ENCODE measurements around the gene TSNAX.
"Not testable (repeated sequence)": the region's sequence is repeated elsewhere in the genome, so short reads cannot be mapped to it uniquely, and the experiment has no call there.

The TSNAX gene, protein sequence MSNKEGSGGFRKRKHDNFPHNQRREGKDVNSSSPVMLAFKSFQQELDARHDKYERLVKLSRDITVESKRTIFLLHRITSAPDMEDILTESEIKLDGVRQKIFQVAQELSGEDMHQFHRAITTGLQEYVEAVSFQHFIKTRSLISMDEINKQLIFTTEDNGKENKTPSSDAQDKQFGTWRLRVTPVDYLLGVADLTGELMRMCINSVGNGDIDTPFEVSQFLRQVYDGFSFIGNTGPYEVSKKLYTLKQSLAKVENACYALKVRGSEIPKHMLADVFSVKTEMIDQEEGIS

DNA sequence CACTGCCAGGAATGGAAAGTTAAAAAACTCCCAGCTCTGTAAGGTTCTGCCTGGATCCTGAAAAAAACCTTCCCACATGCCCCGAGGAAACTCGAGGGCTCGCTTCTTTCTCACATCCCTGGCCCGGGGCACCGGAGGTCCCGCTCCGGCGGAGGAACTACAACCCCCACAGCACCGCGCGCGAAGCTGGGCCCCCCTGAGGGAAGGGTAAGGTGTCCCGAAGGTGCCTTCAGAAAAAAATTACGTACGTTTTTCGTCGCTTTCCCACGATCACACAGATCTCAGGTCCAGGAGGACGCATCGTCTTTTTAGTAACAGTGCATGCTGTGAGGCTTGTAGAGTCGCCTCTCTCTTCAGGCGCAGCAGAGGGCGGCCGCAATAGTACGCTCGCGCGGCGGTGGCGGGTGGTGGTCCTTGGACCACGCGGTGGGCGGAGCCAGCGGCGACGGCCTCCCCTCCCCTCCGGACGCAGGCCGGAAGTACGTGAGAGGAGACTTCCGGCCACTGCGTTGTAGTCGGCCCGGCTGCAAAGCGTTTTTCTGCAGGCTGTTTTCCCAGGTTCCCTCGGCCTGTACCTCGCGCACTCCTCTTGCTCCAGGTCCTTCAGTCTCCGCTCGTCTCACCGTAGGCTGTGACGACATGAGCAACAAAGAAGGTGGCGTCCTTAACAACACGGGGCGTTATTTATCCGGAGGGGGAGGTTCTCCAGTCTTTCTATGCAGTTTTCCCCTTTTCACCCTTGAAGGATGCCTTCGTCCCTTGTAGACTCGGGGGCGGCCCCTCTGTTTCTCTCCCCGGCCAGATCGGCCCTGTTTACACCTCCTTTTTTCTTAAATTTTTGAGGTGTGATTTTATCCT, at the start of gene TSNAX:
TSS of gene TSNAX (plus strand) at position 498 of the 858 bp plus-strand sequence. CDS start at position 640, 142 bp downstream.
- DNase-seq (ENCODE audit: low read depth in 2 of 2): peak; percentile 77 to 81

GRCh38 chr1:231478811-231479210, 49.7 kb upstream of the TSNAX start:
- DNase-seq (ENCODE audit: low read depth in 2 of 2): no peak

- DNase-seq (ENCODE audit: low read depth in 2 of 2): no peak
These were observed 48.5 kb upstream of the TSNAX start for GRCh38 chr1:231480008-231480407.

- no peak for DNase-seq (ENCODE audit: low read depth in 2 of 2)
These were observed 47.2 kb upstream of the TSNAX start for GRCh38 chr1:231481289-231481688.

GRCh38 chr1:231485029-231485784, 43.3 kb upstream of the TSNAX start:
- no peak for DNase-seq (ENCODE audit: low read depth in 2 of 2)

DNA sequence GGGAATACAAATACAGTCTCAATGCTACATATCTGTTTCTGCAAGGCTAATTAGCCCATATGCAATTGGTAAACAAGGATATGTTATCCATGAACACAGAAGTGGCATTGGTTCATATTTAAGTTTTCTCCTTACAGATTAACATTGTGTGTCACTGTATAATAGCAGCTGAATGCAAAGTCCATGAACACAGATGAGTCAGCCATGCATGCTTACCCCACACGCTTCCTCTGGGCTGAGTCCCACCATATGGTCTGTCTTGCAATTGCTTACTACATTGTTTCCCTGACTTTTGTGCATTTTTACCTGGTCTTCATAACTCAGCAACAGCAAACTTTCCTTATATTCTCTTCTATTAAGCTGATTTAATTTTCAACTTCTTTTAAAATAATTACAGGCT, 41.5 kb upstream of the TSNAX start:
- no peak for DNase-seq (ENCODE audit: low read depth in 2 of 2)

- no peak for DNase-seq (ENCODE audit: low read depth in 2 of 2)
These were observed 40.6 kb upstream of the TSNAX start for GRCh38 chr1:231487910-231488309.

- DNase-seq (ENCODE audit: low read depth in 2 of 2): no peak
These were observed 34.9 kb upstream of the TSNAX start for GRCh38 chr1:231493421-231494185.

GRCh38 chr1:231494439-231495110, 33.9 kb upstream of the TSNAX start:
- no peak for DNase-seq (ENCODE audit: low read depth in 2 of 2)

DNA sequence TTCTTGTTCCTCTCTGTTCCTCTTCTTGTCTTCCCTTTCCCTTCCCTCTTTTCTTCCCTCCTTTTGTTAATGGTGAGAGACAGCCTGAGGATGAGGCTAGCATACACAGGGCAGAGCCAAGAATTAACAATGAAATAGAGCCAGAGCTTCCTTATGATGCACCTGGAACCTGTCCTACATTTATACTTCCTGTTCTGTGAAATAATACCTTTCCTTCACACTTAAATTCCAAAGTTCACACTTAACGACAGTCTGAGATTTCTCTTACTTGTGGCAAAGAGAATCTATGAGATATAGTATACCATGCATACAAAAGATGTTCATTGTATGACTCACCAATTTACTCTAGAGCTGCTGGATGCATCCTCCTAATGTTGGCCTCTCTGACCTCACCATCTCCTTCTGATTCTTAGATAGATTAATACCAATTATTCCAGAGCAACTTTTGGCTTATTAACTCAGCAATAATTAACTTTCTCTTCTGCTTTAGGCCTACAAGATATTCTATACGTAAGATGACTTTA, 30.8 kb upstream of the TSNAX start:
- no peak for DNase-seq (ENCODE audit: low read depth in 2 of 2)

DNA sequence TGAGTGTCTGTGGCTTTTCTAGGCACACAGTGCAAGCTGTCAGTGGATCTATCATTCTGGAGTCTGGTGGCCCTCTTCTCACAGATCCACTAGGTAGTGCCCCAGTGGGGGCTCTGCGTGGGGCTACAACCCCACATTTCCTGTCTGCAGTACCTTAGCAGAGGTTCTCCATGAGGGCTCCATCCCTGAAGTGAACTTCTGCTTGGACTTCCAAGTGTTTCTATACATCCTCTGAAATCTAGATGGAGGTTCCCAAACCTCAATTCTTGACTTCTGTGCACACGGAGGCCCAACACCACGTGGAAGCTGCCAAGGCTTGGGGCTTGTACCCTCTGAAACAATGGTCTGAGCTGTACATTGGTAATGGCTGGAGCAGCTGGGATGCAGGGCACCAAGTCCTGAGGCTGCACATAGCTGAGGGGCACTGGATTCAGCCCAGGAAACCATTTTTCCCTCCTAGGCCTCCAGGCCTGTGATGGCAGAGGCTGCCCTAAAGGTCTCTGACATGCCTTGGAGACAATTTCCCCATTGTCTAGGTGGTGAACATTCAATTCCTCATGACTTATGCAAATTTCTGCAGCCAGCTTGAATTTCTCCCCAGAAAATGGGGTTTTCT, 29.2 kb upstream of the TSNAX start:
- no peak for DNase-seq (ENCODE audit: low read depth in 2 of 2)

DNA sequence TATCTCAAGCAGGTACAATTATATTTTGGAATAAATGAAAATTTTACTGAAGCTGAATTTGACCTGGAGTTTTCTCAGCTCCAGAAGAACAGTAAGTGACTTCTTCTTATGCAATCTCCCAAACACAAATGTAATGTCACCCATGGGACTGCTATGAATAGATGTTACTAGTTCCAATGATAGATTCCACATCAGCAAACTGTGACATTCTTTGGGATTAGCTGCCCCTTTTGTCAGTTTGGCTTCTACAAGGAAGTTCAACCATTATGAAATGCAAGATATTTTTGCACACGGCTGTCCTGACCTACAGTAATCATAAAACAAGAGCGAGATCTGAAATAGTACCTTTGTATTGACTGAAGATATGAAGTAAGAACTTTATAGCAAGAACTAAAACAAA, 27.8 kb upstream of the TSNAX start:
- no peak for DNase-seq (ENCODE audit: low read depth in 2 of 2)

DNA sequence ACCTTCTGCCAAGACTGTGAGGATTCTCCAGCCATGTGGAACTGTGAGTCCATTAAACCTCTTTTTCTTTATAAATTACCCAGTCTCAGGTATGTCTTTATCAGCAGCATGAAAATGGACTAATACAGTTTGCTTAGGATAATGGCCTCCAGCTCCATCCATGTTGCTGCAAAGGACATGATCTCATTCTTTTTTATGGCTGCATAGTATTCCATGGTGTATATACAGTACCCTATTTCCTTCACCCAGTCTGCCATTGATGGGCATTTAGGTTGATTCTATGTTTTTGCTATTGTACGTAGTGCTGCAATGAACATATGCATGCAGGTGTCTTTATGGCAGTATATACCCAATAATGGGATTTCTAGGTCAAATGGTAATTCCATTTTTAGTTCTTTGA, 25.3 kb upstream of the TSNAX start:
- DNase-seq (ENCODE audit: low read depth in 2 of 2): not testable (repeated sequence)

GRCh38 chr1:231507476-231508355, 20.8 kb upstream of the TSNAX start:
- no peak for DNase-seq (ENCODE audit: low read depth in 2 of 2)

GRCh38 chr1:231508497-231508896, 20.0 kb upstream of the TSNAX start:
- no peak for DNase-seq (ENCODE audit: low read depth in 2 of 2)

DNA sequence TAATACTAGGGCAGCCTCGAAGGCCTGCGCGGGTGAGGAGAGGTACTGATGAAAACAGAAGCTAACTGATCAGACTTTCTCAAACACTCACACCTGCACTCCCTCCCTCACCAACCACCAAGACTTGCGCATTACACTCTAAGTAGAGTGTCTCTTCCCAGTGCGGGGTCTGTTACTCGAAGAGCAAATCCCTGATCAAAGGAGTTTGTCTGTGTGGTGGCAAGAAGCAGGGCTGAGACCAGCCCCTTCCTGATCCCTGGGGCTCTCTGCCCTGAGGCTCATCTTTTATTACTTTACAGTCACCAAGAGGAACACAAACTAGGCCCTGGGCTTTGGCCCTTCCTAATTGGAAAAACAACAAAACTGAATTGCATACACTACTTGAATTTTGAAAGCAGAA, 19.5 kb upstream of the TSNAX start:
- DNase-seq (ENCODE audit: low read depth in 2 of 2): no peak

- DNase-seq (ENCODE audit: low read depth in 2 of 2): no peak
These were observed 16.2 kb upstream of the TSNAX start for GRCh38 chr1:231512147-231512698.

GRCh38 chr1:231515748-231516147, 12.7 kb upstream of the TSNAX start:
- DNase-seq (ENCODE audit: low read depth in 2 of 2): no peak

GRCh38 chr1:231517076-231517475, 11.4 kb upstream of the TSNAX start:
- no peak for DNase-seq (ENCODE audit: low read depth in 2 of 2)

All from activated CD4-positive, alpha-beta T cell treated with anti-CD3 and anti-CD28 coated beads for 24 hours (primary cell).